MCF 10A (cell line): ENCODE results near the gene SPTBN5. TPM values are rescaled to one million over a fixed set of nuclear protein-coding genes. Genes with fewer than 3 reads are reported as not detected.

Experiments
- BruUV-seq: library from RNA; stranded (reverse); fragments of 400-500 nt; replicated peaks from 2 replicates; lab custom pipeline; 2021; lab: Mats Ljungman, UMichigan
- CTCF ChIA-PET: fragments of 300-600 bp; sonication (Branson Sonifier 250); formaldehyde crosslinking; extraction: SDS; loops from one replicate; lab custom pipeline; 2021; ENCODE audit warnings: antibody characterized with exemption, inconsistent platforms; lab: Yijun Ruan, JAX
- POLR2A ChIA-PET: fragments of 300-600, 350-650 bp; sonication (Branson Sonifier 250); formaldehyde crosslinking; extraction: SDS; loops from one replicate; lab custom pipeline; 2020; ENCODE audit warnings: antibody characterized with exemption, inconsistent platforms; lab: Yijun Ruan, JAX
- DNase-seq: peaks from one replicate; pipeline ENCODE4 v3.0.0-alpha.2; 2018; ENCODE audit not compliant: unreplicated experiment
- H3K27ac Mint-ChIP-seq: one replicate; pipeline ENCODE4 v1.8.0; 2022; ENCODE audit warnings: mild to moderate bottlenecking, low read depth, mixed read lengths; ENCODE audit not compliant: unreplicated experiment
- H3K27me3 Mint-ChIP-seq: one replicate; pipeline ENCODE4 v1.8.0; 2022; ENCODE audit warnings: mixed read lengths; ENCODE audit not compliant: insufficient read depth, unreplicated experiment
- H3K36me3 Mint-ChIP-seq: one replicate; pipeline ENCODE4 v1.8.0; 2022; ENCODE audit warnings: mild to moderate bottlenecking, moderate library complexity, mixed read lengths; ENCODE audit not compliant: insufficient read depth, unreplicated experiment
- H3K4me1 Mint-ChIP-seq: one replicate; pipeline ENCODE4 v1.8.0; 2022; ENCODE audit warnings: mixed read lengths; ENCODE audit not compliant: insufficient read depth, unreplicated experiment
- H3K4me3 Mint-ChIP-seq: one replicate; pipeline ENCODE4 v1.8.0; 2022; ENCODE audit warnings: mild to moderate bottlenecking, moderate library complexity, mixed read lengths; ENCODE audit not compliant: unreplicated experiment
- H3K9me3 Mint-ChIP-seq: one replicate; pipeline ENCODE4 v1.8.0; 2022; ENCODE audit warnings: mixed read lengths; ENCODE audit not compliant: unreplicated experiment
- CTCF ChIP-seq: fragments of 200-600 bp; IDR thresholded peaks from one replicate; pipeline ENCODE4 v1.8.0; 2022; ENCODE audit warnings: antibody characterized with exemption, mild to moderate bottlenecking; ENCODE audit not compliant: unreplicated experiment
- intact Hi-C: fragments of 100-400 bp; cut with micrococcal nuclease; formaldehyde crosslinking; loops from 2 replicates; pipeline ENCODE4 v1.14.1; 2022
- total RNA-seq: library from RNA; stranded (reverse); gene quantifications from 2 replicates; pipeline ENCODE4 v1.2.3, GENCODE V29; 2022

The SPTBN5 gene
- total RNA-seq, 1 experiment from 2014 or later, result 1.1 TPM

GRCh38 chr15:41933326-41933725, 39.5 kb upstream of the SPTBN5 start:
- POLR2A ChIA-PET, result interaction anchor here (2.6 kb wide), 1 partner anchor 39 kb away, joined by 12 read pairs; the partner anchor contains the start of gene EHD4
- CTCF ChIA-PET, result interaction anchor here (1.1 kb wide), 1 partner anchor 56 kb away, joined by 4 read pairs; no protein-coding TSS in a partner anchor
- no peak overlapping the region for H3K27ac Mint-ChIP-seq

GRCh38 chr15:41932511-41933289, 38.8 kb upstream of the SPTBN5 start:
- Mint-ChIP-seq H3K9me3 (no peaks in the 10 kb centered on the region), H3K27me3 (no peaks in the 10 kb centered on the region), H3K27ac (no peak overlapping the region), H3K4me1 (peaks cover 43% of the 10 kb centered on the region), H3K36me3 (no peaks in the 10 kb centered on the region), H3K4me3 (no peak overlapping the region)
- BruUV-seq, result no TSS peak
- no peak for TF ChIP-seq CTCF
- DNase-seq, result no peak
- intact Hi-C loops, result no loop called here
- POLR2A ChIA-PET, result interaction anchor here (0.7 kb wide), 1 partner anchor 320 kb away, joined by 3 read pairs; no protein-coding TSS in a partner anchor
- CTCF ChIA-PET, result interaction anchor here (1.1 kb wide), 1 partner anchor 57 kb away, joined by 4 read pairs; no protein-coding TSS in a partner anchor

More at GRCh38 chr15:41933326-41933725, 39.5 kb upstream of the SPTBN5 start:
- H3K4me1 Mint-ChIP-seq, result peaks cover 43% of the 10 kb centered on the region
- no peak overlapping the region for H3K4me3 Mint-ChIP-seq
- H3K36me3 Mint-ChIP-seq, result peaks cover 4% of the 10 kb centered on the region
- no peak for TF ChIP-seq CTCF
- no peaks in the 10 kb centered on the region for H3K9me3 Mint-ChIP-seq
- DNase-seq, result no peak
- intact Hi-C loops, result no loop called here
- no peaks in the 10 kb centered on the region for H3K27me3 Mint-ChIP-seq
- BruUV-seq, result no TSS peak

GRCh38 chr15:41932101-41932500, 38.2 kb upstream of the SPTBN5 start:
- ChIA-PET CTCF (interaction anchor here (0.6 kb wide), 1 partner anchor 16 kb away, joined by 3 read pairs; no protein-coding TSS in a partner anchor), POLR2A (interaction anchor here (0.7 to 3.2 kb wide), 3 partner anchors 8 to 320 kb away, joined by 3 to 25 read pairs (median 3); partner anchors contain the start of gene EHD4)
- H3K9me3 Mint-ChIP-seq, result no peaks in the 10 kb centered on the region
- intact Hi-C loops, result no loop called here
- DNase-seq, result no peak
- H3K4me3 Mint-ChIP-seq, result no peak overlapping the region
- no peak for TF ChIP-seq CTCF
- no peaks in the 10 kb centered on the region for H3K27me3 Mint-ChIP-seq
- H3K27ac Mint-ChIP-seq, result no peak overlapping the region
- peaks cover 43% of the 10 kb centered on the region for H3K4me1 Mint-ChIP-seq
- H3K36me3 Mint-ChIP-seq, result no peaks in the 10 kb centered on the region
- BruUV-seq, result no TSS peak

- DNase-seq, result no peak
- Mint-ChIP-seq H3K27me3 (no peaks in the 10 kb centered on the region), H3K9me3 (no peaks in the 10 kb centered on the region), H3K36me3 (no peaks in the 10 kb centered on the region), H3K4me1 (peaks cover 49% of the 10 kb centered on the region), H3K4me3 (no peak overlapping the region), H3K27ac (peak overlapping the region; percentile 52)
- ChIA-PET POLR2A (interaction anchor here (0.6 to 3.2 kb wide), 8 partner anchors 10 to 673 kb away, joined by 3 to 25 read pairs (median 4); partner anchors contain the start of genes EHD4 and MAPKBP1), CTCF (interaction anchor here (0.6 to 2.9 kb wide), 4 partner anchors 42 to 130 kb away, joined by 3 to 10 read pairs (median 3); partner anchors contain the start of gene EHD4)
- no peak for TF ChIP-seq CTCF
- intact Hi-C loops, result loop anchor here (1.0 kb wide), 2 partner anchors 41 to 126 kb away; partner anchors contain the start of gene EHD4
- no TSS peak for BruUV-seq
Measured at GRCh38 chr15:41930867-41931222, 37.0 kb upstream of the SPTBN5 start.
